Suppressor macrophage treated with lipopolysaccharide for 1 hour (primary cell): ENCODE measurements around the gene B4GALNT1.
"Not testable (repeated sequence)": the region's sequence is repeated elsewhere in the genome, so short reads cannot be mapped to it uniquely, and the experiment has no call there.

ENCODE experiments used
- DNase-seq, 3 donors: peaks; one replicate each; pipeline ENCODE4 v3.0.0-alpha.2; 2020 to 2022

The B4GALNT1 gene

DNA sequence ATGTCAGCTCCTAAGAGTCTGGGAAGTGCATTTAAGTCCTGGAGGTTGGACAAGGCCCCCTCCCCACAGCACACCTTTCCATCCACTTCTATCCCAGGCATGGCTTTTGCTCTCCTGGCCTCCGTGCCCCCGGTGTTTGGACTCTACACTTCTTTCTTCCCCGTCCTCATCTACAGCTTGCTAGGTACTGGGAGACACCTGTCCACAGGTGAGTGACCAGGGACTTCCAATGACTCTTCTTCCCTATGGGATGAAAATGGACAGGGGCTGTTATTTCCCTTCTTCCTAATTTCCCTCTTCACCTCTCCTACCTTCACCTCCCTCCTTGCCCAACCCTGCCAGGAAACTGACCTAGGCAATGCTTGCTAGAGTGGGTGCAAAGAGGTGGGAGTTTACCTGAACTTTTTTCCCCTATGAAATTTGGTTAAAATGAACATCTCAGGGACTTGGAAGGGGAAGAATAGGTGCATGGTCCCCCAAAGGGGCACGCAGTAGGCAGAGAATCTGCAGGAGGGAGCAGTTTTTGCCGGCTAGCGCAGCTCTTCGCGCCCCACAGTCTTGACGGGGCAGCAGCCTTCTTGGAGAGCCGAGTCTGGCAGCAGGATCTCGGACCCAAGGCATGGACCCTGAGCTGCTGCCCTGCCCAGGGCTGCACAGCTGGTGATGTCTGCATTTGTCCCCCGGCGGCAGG lies 12.6 kb downstream of the B4GALNT1 start:
- DNase-seq, result no peak

DNA sequence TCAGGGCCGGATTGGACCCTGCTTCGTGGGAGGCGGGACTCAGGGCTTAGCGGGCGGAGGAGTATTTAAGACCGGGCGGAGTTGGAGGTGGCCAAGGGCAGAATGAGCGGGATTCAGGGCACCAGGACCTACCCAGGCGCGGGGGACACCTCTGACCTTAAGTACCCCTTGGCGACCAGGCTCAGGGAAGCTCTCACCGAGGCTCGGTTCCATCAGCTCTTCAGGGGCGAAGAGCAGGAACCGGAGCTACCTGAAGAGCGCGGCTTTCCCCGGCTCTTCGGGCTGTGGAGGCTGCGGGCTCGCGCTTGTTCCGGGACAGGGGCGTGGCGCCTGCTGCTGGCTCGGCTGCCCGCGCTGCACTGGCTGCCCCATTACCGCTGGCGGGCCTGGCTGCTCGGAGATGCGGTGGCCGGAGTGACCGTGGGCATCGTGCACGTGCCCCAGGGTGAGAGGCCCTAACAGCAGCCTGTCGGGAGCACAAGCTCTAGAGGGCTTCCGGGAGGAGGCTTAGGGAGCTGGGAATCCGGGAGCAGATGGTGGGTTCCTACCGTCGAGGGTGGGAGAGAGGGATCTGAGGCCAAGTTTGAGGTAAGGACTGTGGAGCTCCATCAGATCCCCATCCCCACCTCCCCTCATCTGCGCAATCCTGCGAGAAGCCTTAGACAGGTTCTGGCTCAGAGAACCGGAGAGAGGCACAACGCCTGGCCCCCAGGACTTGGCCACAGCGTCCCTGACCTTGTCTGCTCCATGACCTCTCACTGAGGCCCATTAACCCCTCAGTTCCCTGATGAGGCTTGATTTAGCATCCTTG lies 13.4 kb downstream of the B4GALNT1 start:
- DNase-seq, result peak in 1 of 3 donors; percentile 47

DNA sequence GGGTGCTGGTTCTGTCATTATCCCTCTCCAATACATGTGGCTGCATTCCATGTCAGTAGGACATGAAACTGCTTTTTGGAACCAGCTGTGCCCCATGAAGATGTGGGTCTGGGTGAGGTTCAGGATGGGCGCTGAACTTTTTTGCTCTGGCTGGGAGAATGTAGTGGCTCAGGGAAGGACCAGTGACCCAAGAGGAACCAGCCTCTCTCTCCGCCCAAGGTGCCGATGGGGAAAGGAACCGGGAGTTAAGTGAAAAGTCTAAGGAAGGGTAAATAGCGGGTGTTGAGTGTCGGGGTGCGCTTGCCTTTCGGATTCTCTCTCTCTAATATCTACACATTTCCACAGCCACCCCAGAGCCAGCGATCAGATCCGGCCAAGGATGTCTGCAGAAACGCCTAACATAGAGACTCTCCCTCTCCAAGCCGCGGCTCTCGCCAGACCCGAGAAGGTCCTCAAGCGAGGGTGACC lies 14.0 kb downstream of the B4GALNT1 start:
- no peak for DNase-seq

DNA sequence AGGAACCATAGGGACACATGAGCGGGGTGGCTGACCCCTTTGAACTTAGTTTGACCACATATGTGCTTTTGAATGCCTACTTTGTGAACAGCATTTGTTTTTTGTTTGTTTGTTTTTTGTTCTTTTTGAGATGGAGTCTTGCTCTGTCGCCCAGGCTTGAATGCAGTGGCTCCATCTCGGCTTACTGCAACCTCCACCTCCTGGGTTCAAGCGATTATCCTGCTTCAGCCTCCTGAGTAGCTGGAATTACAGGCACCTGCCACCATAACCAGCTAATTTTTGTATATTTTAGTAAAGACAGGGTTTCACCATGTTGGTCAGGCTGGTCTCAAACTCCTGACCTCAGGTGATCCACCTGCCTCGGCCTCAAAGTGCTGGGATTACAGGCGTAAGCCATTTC lies 14.6 kb downstream of the B4GALNT1 start:
- DNase-seq, result not testable (repeated sequence)

DNA sequence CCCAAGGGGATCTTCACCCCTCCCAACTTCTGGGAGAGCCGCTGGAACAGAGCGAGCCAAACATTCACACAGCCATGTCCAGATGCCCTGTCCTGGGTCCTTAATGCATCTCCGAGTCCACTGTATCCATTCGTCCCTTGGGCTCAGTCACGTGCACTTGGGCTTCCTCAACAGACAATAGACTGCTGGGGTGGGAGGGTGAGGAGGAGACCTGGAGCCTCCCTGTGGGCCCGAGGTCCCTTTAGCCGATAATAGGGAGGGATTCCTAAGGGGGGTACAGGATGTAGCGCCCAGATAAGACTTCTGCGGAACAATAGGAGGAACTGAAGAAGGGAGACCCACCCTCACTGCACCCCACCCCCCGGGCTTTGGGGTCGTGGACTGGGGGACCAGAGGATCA lies 15.1 kb downstream of the B4GALNT1 start:
- no peak for DNase-seq

DNA sequence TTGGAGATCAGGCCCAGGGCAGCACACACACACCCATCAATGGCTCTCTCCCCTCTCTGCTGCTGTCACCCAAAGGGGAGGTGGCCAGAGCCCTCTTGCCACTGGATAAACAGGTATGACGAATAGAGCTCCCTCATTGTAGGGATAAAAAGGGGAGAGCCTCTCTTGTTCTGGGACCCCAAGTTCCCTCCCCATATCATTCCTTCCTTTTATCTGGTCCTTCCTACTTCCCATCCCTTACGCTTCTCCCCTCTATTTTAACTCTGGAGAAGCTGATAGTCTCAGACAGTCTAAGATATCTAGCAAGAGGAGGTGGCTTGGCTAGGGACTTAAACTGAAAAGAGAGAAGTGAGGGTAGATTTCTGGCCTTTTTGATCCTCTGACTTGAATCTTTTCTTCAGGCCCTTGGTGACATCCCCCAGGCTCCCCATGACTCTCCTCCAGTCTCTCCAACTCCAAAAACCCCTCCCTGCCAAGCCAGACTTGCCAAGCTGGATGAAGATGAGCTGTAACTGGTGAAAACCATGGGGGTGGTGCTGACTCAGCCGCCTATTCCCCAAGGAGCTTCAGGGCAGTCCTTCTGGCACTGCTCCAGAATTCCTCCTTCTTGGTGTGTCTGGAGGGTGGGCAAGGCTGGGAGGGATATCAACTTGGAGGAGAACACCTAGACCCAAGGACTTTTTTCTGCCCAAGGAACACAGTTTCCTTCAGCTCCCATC lies 16.5 kb downstream of the B4GALNT1 start:
- DNase-seq, result peak in 2 of 3 donors; percentile 33 to 49

DNA sequence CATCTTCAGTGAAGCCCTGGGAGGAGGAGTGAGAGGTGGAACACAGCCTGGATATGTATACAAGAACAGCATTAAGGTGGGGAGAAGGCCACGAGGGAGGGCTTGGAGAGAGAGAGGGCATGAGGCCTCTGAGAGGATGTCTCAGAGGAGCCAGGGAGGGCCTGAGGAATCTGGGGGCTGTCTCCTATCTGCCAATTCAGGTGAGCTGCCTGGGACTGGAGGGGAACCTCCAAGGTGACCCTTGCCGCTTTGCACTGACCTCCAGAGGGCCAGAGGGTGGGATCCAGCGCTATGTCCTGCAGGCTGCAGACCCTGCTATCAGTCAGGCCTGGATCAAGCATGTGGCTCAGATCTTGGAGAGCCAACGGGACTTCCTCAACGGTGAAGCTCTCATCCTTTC lies 17.4 kb downstream of the B4GALNT1 start:
- DNase-seq, result no peak

DNA sequence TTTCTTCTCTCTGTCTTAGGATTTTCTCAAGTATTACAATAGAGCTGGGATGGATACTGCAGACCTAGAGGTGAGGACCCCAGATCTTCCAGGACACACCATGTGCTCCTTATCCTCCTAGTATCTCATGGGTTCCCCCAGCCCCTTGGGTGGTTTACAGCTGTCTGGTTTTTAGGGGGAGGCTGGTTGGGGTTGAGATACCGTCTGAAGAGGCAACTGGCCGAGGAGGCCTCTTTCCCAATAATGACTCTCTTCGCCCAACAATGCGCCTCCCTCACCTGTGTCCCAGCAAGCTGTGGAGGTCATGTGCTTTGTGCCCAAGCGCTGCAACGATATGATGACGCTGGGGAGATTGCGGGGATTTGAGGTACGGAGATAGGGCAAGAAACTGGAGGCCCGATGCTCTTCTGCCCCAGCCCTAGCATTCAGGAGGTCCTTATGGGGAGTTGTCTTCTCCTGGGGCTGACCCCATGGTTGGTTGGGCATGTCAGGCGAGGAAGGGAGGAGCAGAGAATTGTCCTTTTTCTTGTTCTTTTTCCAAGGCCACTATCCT lies 18.0 kb downstream of the B4GALNT1 start:
- DNase-seq, result no peak

DNA sequence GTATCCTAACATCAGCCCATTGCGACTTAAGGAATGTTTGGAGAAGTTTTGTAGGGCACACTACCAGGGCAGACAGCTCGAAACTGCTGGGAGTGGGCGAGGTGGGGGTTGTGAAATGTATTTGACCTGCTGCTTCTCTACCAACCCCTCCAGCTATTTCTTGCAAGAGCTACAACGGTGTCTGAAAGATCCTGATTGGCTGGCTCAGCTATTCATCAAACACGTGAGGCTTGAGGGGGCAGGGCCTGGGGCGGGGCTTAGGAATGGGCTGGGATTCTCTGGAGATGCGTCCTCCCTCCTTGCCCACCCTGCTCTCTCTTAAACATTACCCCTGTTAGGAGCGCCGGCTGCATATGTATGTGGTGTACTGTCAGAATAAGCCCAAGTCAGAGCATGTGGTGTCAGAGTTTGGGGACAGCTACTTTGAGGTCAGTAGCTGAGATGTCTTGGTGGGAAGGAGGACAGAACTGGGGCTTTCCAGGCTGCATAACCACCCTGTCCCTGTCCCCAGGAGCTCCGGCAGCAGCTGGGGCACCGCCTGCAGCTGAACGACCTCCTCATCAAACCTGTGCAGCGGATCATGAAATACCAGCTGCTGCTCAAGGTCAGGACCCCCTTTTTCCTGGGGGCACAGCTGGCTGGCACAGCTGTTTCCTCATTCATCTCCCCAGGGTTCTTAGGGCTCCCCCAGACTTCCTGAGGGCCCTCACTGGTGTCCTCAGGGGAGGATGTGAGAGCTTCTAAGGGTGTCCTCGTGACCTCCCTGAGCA lies 18.6 kb downstream of the B4GALNT1 start:
- peak in 2 of 3 donors; percentile 38 to 42 for DNase-seq

DNA sequence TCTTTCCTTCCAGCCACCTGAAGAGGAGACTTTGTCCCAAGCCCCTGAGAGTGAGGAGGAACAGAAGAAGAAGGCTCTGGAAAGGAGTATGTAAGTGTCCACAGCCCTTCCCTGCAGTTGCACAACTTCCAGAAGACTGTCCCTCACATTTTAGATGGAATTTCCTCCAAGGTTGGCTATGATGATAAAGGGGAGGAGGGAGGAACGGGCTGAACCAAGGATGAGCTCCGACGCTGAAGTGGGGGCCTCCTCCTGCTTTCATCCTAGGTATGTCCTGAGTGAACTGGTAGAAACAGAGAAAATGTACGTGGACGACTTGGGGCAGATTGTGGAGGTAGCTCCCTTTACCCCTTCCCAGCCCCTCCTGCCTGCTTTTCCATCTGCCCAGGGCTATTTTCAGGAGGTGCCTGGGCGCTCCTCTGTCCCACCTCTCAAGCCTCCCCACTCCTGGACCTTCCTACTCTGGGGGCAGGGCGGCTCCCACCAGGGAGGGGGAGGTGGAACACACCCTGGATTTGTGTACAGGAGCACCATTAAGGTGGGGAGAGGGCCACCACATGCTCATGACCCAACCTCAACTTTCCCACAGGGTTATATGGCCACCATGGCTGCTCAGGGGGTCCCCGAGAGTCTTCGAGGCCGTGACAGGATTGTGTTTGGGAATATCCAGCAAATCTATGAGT lies 19.4 kb downstream of the B4GALNT1 start:
- no peak for DNase-seq

DNA sequence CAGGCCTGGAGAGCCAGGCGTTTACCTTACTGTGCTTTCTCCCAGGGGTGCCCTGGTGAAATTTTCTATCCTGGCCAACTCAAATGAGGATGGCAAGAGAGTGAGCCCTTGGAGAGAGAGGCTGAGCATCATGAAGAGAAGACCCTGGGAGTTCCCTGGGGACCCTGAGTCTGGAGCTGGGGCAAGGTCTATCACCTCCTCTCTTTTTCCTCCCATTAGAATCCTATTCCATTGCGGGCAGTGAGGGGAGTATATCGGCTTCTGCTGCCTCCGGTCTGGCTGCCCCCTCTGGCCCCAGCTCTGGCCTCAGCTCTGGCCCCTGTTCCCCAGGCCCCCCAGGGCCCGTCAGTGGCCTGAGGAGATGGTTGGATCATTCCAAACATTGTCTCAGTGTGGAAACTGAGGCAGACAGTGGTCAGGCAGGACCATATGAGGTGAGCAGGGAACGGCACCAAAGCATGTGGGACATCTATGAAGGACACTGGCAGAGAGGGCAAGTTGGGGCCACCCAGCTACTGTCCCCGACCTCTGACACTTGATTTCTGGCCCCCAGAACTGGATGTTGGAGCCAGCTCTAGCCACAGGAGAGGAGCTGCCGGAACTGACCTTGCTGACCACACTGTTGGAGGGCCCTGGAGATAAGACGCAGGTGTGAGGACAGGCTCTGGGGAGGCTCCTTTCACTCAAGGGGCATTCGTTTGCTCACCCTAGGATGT lies 20.1 kb downstream of the B4GALNT1 start:
- no peak for DNase-seq

DNA sequence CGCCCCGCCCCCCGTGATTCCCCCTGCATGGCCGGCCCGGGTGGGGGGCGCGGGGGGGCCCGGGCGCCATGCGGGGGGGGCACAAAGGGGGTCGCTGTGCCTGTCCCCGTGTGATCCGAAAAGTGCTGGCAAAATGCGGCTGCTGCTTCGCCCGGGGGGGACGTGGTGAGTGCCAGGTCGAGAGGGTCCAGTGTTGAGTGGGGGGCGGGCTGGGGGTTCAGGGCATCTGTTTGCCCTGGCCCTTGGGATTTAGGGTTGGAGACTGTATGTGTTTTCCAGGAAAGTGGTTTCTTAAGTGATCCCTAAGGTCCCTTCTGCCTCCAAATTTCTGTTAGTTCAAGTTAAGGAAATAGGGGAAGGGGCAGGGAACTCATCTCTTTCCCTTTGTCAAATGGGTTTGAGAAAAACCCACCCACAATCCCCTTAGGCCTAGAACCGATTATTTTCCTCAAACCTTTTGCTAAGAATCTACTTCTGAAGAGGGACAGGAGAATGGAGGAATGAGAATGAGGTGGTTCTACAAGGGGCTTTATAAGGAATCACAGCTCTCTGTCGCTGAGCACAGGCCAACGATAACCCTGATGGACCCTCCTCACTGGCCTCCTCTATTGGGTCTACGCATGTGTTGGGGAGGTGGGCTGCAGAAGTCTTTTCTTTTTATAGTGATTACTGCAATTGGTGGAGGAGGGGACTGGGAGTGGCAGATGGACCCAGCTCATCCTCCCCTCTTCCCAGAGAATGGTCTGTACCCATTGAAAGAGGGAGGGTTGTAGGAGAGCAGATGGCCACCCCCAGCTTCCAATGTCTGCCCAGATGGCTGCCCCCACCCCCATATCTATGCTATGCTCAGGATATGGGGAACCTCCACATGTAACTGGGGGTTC lies 20.9 kb downstream of the B4GALNT1 start:
- DNase-seq, result no peak

DNA sequence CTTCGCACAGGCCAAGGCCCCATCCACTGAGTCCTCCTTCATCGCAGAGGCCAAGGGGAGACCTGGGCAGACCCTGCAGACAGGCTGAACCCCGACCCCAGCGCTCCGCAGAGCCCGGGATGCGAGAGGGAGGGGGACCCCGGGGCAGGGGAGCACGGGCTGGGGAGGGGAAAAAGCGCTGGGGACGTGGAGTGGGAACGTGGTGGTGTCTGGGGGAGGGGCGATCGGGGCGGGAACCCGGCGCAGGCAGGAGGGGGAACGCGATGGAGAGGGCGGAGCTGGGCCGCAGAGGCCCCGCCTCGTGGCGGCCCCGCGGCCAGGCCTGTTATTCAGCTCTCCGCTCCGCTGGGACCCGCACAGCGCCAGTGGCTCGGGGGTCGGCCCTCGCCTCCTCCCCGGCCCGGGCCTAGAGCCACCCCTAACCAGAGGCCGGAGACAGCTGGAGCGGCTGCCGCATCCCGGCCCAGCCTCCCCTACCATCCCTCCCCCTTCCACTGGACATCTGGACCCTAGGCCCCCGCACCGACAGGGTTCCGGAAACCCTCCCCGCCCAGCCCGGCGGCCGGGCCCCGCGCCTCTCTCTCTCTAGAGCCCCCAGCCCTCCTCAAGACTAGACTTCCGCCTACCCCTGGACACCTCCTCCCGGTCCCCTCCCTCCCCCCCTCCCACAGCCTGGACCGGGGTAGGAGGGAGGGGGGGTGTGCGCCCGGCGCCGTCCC lies 21.7 kb downstream of the B4GALNT1 start, which contains the start of gene ARHGEF25:
ARHGEF25 (plus strand) TSS at position 328 of the 719 bp plus-strand sequence. CDS start 460 bp downstream, outside the sequence.
- peak in 1 of 3 donors; percentile 35 for DNase-seq

DNA sequence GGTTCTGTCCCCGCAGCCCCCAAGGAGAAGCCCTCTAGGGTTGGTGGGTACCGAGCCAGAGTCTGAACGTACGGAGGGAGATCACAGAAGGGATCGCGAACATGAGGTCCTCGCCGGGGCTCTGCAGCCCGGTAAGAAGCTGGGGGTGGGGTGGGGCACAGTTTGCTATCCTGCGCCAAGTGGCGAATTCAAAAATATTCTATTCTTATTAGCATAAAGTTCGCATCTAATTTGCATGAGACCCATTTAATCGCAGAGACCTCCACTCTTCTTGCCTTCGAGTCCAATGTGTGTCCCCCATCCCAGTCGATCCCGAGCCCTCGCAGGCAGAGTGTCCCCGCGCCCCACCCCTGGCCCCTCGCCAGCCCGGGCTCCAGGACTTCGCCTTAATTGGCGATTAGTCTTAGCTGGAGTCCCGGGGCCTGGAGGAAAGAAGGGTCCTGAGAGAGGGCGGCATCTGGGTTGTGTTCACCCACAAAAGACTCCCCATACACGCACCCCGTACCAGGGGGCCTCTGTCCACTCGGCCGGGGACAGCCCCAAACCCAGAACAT lies 22.4 kb downstream of the B4GALNT1 start:
- no peak for DNase-seq

DNA sequence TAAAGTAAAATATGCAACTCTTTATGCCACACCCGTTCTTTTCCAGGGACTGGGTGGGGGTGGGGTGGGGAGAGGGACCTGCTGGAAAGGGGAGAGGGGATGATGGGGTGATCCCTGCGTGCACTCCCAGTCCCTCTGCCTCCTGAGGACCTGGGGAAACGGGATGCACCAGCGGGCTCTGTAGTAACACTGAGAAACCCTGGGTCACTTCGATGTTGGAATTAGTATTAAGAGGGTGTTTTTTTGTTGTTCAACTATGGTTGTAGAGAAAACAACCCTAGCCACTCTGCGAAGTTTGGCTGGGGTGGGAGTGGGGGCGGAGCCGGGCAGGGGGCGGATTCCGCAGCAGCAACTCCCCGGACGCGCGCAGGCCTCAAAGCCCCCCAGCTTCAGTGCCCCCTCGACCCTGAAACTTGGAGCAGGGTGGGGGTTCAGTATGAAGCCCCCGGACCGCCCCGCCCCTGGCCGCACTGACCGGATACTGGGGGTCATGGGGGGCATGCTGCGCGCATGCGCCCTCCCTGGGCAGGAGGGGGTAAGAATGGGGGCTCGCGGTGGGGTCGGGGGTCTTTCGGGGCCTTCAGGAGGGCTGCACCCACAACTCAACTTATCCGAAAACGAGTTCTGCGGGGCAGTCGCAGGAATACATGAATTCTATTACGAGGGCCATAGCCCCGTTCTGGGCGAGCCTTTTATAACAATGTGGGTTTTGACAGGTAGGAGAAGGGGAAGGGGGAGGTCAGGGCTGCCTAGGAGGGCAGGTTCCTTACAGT lies 23.0 kb downstream of the B4GALNT1 start:
- no peak for DNase-seq

DNA sequence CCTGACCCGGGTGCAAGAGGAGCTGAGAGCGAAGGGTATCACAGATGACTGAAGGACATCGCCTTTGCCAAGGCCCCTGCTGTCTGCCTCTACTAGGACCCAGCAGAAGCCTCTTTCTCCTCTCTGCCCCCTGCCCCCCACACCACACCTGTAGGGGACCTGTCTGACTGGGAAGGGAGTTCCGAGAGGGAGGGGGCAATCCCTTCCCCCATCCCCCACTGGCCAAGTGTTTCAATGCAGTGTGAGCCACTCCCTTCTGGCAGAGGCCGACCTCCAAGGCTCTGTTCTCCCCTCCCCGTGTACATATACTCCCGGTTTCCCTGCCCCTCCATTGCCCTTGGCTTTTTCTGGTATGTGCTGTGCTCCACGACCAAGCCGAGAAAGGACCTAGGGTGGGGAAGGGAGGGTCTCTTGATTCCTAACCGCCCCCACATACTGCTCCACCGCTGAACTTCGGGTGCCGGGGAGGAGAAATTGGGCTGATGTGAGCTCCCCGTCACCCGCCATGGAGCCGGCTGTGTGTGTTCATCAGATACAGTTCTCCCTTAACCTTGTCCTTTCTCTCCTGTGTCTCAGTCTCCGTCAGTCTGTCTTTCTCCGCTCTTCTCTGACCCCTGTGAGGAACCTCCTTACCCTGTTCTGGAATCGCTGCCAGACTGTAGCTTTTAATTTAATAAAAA lies 23.8 kb downstream of the B4GALNT1 start:
- DNase-seq, result no peak

DNA sequence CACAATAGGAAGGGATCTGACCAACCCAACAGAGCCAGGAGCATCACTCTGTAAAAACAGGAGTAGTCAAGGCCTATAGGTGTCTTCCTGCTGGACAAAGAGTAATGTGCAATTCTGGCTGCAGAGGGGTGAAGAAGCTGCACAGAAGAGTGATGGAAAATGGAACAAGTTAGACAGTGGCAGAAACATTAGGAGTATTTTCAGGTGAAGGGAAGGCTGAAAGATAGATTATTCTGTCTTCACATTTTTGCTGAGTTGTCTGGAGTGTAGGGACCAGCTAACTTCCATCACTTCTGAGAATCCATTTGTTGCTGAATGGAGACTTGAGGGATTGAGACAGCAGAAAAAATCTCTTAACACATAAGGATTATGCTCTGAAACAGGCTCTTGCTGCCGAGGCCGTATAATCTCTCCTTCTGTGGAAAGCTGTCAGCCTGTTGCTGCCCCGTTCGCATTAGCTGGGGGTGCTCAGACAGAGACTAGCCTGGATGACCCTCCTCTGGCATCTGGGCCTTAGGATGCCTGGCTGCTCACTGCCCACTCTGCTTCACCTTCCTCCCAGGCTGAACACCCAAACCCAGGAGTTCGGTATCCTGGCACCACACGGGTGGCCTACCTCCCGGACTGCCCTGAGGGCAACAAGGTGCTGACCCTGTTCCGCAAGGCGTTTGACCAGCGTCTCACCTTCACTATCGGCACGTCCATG lies 24.9 kb downstream of the B4GALNT1 start:
- DNase-seq, result no peak
